H1 (cell line): ENCODE measurements around the gene USH2A.

Source experiments
- CHD2 ChIP-seq: IDR thresholded peaks from 2 replicates; pipeline ENCODE4 v1.6.1; 2012; ENCODE audit warnings: low read length, improper control_type of control experiment
- CTCF ChIP-seq, 3 experiments: IDR thresholded peaks; 1 replicate in 2 of 3; 2 replicates in 1 of 3; pipeline versions ENCODE4 v1.5.1 to v1.6.1; 2011; ENCODE audit warnings: low read length in 3 of 3, mild to moderate bottlenecking in 3 of 3, inconsistent platforms in 2 of 3, low read depth in 1 of 3, moderate library complexity in 1 of 3; ENCODE audit not compliant: insufficient read depth in 1 of 3; ENCODE audit errors: control extremely low read depth in 1 of 3
- POLR2A ChIP-seq, 2 experiments: IDR thresholded peaks; 1 replicate in 1 of 2; 2 replicates in 1 of 2; pipeline ENCODE4 v1.6.1; 2011; ENCODE audit warnings: low read depth in 2 of 2, low read length in 2 of 2, mild to moderate bottlenecking in 2 of 2; ENCODE audit errors: control extremely low read depth in 1 of 2
- POLR2AphosphoS5 ChIP-seq: IDR thresholded peaks from 2 replicates; pipeline ENCODE4 v1.6.1; 2011; ENCODE audit warnings: low read depth, low read length
- RBBP5 ChIP-seq: IDR thresholded peaks from 2 replicates; pipeline ENCODE4 v1.7.1; 2012; ENCODE audit warnings: low read depth, mild to moderate bottlenecking, inconsistent platforms, low read length, moderate library complexity, borderline replicate concordance

DNA sequence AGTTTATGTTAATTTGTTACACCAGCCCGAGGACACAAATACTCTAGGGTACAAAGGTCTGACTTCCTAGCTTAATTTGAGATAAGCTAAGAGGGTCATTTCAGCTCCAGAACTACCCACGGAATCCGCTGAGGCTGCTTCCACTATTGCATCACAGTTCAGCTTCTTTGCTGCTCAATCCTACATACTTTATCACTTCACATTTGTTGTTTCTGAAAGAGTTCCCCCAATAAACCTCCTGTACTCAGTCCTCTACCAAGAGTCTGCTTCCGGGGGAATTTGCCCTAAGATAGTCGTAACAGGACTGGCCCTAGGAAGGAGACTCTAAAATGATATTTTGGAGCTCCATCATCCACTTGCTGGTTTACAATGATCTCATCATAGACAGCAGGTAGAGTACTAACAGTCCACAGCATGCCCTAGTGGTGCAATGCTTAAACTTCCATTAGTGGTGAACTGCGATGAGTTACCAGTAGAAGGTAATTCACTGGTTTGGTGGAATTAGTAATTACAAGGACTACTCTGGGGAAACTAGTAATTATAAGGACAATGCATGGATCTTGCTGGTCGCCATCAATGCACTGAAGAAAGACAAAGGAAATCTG is 229.3 kb downstream of the USH2A start:
- no peak for TF ChIP-seq RBBP5
- no peak for TF ChIP-seq POLR2AphosphoS5
- TF ChIP-seq CTCF (IDR thresholded peaks at IDR 0.05; ENCODE audit: control extremely low read depth in 1 of 3, insufficient read depth in 1 of 3, low read depth in 1 of 3, low read length in 3 of 3): peak in 2 of 3 experiments; percentile 43 to 53; a peak in 3 of 4 replicates
- TF ChIP-seq POLR2A (IDR thresholded peaks at IDR 0.05; ENCODE audit: control extremely low read depth in 1 of 2, low read depth in 2 of 2, low read length in 2 of 2): no peak
- TF ChIP-seq CHD2: no peak
